Anterior cingulate cortex (tissue), 58 donors: ENCODE measurements around the gene GGTLC2.
"Not testable (repeated sequence)": the region's sequence is repeated elsewhere in the genome, so short reads cannot be mapped to it uniquely, and the experiment has no call there.

ENCODE experiments used
- DNase-seq, 58 donors: peaks; one replicate each; lab custom pipeline; 2025; lab: John Stamatoyannopoulos, UW

GGTLC2 gene

GRCh38 chr22:22633533-22633932 lies 10.9 kb upstream of the GGTLC2 start:
- DNase-seq, result not testable (repeated sequence)

DNA sequence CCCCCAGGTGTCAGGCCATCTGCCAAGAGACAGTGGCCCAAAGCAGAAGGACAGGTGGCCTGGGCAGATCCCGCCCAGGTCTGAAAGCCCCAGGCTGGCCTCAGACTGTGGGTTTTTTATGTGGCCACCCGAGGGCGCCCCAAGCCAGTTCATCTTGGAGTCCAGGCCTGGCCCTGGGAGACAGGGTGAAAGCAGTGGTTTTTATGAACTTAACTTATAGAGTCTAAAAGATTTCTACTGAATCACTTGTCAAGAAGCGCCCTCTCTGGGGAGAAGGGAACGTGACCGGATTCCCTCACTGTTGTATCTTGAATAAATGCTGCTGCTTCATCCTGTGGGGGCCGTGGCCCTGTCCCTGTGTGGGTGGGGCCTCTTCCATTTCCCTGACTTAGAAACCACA lies 8.2 kb upstream of the GGTLC2 start:
- not testable (repeated sequence) for DNase-seq

DNA sequence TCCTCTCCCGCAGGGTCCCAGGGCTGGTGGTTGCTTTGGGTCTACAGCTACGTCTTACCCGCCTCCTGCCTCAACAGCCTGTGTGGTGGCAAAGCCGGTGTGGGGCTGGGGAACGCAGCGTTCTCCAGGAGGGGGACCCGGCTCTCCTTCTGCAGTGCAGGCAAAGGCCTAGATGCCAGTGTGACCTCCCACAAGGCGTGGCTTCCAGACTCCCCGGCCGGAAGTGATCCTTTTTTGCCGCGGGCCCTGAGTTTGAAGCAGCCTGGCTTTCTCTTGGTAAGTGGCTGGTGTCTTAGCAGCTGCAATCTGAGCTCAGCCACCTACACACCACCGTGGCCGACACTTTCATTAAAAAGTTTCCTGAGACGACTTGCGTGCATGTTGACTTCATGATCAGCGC lies 6.1 kb upstream of the GGTLC2 start:
- not testable (repeated sequence) for DNase-seq

GRCh38 chr22:22642255-22642654 lies 2.2 kb upstream of the GGTLC2 start:
- not testable (repeated sequence) for DNase-seq

- not testable (repeated sequence) for DNase-seq
These were observed 1.6 kb downstream of the GGTLC2 start for GRCh38 chr22:22645969-22646368.

DNA sequence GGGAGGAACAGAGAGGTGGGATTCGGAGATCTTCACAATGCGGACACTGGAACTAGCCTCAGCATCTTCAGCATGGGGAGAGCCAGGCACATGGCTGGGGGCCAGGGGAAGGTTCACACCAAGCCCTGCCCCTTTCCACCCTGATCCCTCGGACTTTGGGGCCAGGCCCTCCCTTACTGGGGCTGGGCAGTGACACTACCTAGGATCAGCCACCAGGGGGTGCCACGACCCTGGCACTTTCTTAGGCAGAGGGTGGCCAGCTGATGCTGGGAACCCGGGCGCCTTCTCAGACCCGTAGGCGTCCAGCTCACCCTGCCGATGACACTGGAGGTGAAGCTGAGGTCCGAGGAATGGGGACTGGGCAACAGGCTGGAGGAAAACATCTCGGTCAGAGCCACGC lies 3.5 kb downstream of the GGTLC2 start:
- not testable (repeated sequence) for DNase-seq

DNA sequence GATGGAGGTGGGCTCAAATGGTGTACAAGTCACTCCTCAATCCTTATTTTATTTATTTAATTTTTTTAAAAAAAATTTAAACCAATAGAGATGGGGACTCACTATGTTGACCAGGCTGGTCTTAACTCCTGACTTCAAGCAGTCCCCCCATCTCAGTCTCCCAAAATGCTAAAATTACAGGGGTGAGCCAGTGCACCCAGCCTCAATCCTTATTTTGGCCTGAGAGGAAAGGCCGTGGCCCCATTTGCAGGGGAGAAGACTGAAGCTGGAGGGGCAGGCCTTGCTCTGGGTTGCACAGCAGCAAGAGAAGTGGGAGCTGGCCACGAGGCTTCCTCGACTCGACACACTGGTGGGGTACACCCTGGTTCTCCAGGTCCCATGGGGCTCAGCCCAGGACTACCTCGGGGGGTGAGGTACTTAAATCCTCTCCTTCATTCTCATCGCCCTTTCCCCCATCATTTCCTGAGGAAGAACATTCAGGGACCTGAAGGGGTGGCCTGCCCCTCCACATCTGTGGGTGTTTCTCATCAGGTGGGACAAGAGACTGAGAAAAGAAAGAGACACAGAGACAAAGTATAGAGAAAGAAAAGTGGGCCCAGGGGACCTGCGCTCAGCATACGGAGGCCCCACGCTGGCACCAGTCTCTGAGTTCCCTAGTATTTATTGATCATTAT lies 4.6 kb downstream of the GGTLC2 start:
- not testable (repeated sequence) for DNase-seq

GRCh38 chr22:22649761-22650160 lies 5.3 kb downstream of the GGTLC2 start:
- not testable (repeated sequence) for DNase-seq

DNA sequence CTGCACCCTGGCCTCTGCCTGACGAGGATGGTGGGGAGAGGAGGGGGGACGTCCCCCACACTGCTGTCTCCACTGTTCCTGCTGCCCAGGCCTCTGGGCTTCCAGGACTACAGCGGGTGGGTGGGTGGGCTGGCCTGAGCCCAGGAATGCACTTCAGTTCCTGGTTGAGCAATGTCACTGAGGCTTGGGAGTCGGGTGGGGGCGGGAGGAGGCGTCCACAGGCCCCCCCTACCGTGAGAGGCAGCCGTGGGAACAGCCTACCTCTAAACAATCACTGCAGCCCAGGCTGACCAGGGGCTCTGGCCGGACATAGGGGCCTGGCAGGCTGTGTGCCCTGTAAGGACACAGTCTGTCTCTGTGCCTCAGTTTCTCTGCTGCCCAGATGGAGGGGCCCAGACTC lies 6.0 kb downstream of the GGTLC2 start:
- not testable (repeated sequence) for DNase-seq

- not testable (repeated sequence) for DNase-seq
These were observed 6.5 kb downstream of the GGTLC2 start for GRCh38 chr22:22650803-22651515.

DNA sequence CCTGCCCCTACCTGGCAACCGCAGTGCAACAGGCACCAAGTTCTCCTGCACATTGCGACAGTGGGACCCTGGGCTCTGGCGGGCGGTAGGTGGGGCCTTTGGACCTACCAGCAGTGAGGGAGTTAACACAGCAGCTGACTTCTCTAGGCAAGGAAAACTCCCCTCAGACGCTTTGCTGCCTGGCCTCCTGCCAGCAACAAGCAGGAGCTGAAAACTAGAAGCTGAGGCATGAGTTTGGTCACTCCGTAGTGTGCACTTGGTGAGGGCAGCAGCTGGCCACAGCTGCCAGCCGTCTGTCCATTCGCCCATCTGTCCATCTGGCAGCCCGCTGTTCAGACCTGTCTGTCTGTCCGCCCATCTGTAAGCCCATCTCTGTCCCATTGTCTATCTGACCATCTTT lies 7.2 kb downstream of the GGTLC2 start:
- not testable (repeated sequence) for DNase-seq

DNA sequence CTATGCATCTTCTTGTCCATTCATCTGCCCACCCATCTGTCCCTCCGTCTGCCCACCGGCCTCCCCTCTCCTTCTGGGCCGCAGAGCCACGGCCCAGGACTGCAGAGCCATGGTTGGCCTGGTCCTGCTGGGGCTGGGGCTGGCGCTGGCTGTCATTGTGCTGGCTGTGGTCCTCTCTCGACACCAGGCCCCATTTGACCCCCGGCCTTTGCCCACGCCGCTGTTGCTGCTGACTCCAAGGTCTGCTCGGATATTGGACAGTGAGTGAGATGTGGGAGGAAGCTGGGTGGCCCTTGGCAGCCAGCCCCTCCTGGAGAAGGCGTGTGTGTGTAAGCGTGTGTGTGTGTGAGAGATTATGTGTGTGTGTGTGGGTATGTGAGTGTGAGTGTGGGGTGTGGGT lies 7.7 kb downstream of the GGTLC2 start:
- not testable (repeated sequence) for DNase-seq

GRCh38 chr22:22652573-22652972 lies 8.2 kb downstream of the GGTLC2 start:
- DNase-seq, result not testable (repeated sequence)

- DNase-seq, result not testable (repeated sequence)
These were observed 9.4 kb downstream of the GGTLC2 start for GRCh38 chr22:22653677-22654381.

DNA sequence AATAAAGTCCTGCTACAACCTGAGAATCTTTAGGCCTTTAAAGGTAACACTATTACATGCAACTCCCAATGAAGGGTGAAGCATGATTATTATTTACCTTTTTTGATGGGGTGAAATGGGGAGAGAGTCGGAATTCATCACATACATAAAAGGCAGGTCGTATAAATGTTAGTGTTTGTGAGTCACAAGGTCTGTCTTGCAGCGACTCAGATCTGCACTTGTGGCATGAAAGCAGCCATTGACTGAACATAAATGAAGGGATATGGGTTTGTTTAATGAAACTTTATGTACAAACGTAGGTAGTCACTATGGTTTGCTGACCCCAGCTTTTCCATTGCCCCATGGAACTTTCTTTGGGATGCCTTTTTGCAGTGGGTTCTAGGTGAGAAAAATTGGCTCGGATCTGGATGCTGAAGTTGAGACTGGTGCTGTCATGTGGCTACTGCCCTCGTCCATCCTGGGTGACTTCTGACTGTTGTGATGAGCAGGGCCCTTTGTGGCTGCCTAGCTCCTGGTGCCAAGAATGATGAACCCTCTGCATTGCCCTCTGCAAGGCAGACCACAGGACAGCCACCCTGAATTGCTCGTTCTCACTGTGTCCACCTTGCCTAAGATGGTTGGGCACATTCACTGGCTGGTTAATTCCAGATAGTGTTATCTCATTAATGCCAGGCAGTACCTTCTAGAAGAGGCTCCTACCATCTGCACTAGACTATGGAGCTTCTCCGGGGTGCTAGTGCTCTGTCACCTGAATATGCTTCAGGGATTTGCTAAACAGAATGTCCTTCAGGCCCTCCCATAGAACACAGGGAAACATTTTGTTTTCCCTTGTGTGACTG lies 11.3 kb downstream of the GGTLC2 start:
- DNase-seq, result no peak

GRCh38 chr22:22657712-22658111 lies 13.3 kb downstream of the GGTLC2 start:
- no peak for DNase-seq

GRCh38 chr22:22661275-22661674 lies 16.9 kb downstream of the GGTLC2 start:
- no peak for DNase-seq

DNA sequence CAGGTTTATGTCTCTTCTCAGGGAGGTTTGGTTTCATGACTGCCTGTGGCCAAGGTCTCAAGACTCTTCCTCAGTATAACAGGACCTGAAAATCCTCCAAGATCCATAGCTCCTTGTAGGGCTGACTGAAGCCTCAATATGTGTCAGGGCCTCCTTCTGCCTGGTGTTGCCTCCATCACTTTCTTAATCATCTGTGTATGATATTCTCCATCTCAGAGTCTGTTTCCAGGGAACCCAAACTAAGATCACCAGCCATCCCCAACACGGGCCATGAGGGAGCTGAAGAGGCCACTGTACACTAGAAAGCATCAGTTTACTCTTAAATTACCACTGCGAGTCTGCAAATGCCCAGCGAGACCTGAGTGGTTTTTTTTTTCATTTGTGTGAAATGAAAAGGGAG lies 17.7 kb downstream of the GGTLC2 start:
- DNase-seq, result no peak

DNA sequence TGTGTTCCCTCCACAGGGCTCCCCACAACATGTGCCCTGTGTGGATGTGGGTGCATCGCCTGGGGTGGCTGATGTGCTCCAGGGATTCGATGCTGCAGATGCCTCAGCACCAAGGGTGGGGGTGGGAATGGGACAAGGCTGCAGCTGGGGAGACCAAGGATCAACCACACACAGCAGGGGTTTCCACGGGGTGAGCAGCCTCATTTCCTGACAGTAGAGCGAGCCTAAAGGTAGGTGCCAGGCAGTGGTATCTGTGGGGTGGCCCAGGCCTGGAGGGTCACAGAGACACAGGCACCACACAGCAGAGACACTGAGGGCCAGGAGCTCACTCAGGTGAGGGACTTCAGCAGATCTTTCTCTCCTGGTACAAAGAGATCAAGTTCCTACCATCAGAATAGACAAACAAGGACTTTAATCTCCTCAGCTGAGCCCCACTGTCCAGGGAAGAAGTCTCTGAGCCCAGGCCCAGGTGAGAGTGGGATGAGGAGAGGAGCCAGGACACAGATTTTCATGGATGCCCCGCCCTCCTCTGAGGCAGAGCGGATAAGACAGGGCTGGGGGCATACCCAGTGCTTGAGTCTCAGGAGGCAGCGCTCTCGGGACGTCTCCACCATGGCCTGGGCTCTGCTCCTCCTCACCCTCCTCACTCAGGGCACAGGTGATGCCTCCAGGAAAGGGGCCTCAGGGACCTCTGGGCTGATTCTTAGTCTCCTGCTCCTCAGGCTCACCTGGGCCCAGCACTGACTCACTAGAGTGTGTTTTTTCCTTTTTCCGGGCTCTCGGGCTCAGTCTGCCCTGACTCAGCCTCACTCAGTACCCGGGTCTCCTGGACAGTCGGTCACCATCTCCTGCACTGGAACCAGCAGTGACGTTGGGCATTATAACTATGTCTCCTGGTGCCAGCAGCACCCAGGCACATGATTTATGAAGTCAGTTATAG lies 19.7 kb downstream of the GGTLC2 start:
- no peak for DNase-seq
